ENCODE measurements around the gene COASY.

The COASY gene

DNA sequence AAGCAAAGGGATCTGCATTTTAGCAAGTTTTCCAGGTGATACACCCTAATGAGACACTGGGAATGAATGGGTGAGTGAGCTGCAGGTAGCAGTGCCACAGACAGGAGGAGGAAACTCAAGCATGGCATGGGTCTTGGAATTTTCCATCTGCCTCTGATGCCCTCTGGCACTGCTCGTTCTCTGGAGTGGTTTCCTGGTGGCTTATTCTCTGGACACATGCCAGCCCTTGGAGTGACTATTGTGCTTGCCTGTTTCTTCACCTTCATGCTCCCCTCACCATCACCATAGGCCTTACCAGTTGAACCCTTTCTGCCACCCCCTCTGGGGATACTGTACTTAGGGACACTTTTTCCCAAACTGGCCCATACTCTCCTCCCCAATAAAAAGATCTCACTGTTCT, 1.6 kb downstream of the COASY start:
- ChIA-PET CTCF (interaction anchor here (1.0 to 4.2 kb wide), 4 partner anchors 15 to 110 kb away, joined by 3 to 20 read pairs (median 4); no protein-coding TSS in a partner anchor), POLR2A (no interaction called here)
- DNase-seq (ENCODE audit: extremely low spot score) = no peak
- TF ChIP-seq CTCF (IDR thresholded peaks at IDR 0.05; ENCODE audit: control extremely low read depth, extremely low read depth, low read depth, missing control alignments) = no peak

GRCh38 chr17:42563950-42564349, 2.0 kb downstream of the COASY start:
- ChIA-PET POLR2A (no interaction called here), CTCF (interaction anchor here (1.0 to 4.2 kb wide), 5 partner anchors 15 to 260 kb away, joined by 3 to 20 read pairs (median 4); partner anchors contain the start of gene BECN1)
- TF ChIP-seq CTCF (IDR thresholded peaks at IDR 0.05; ENCODE audit: control extremely low read depth, extremely low read depth, low read depth, missing control alignments) = no peak
- no peak for DNase-seq (ENCODE audit: extremely low spot score)

DNA sequence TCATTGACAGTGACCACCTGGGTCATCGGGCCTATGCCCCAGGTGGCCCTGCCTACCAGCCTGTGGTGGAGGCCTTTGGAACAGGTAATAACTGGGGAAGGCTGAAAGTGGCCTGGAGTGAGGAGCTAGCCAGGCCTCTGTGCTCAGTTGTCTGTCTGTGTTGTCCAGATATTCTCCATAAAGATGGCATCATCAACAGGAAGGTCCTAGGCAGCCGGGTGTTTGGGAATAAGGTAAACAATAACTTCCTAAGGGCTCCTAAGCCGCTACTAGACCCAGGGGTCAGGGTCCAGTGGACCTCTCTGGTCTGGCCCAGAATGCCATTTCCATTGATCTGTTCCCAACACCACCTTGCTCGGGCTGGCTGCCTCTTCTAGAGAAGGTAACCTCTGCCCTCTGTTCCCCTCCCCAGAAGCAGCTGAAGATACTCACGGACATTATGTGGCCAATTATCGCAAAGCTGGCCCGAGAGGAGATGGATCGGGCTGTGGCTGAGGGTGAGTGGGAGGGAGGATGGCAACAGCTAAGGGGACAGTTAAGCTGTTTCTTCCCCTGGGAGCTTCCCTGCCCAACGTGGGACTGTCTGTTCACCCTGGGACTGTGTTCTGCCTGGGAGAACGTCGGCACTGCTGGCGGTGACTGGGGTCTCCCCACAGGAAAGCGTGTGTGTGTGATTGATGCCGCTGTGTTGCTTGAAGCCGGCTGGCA, 3.0 kb downstream of the COASY start:
- no peak for TF ChIP-seq CTCF (IDR thresholded peaks at IDR 0.05; ENCODE audit: control extremely low read depth, extremely low read depth, low read depth, missing control alignments)
- CTCF ChIA-PET = interaction anchor here (0.9 to 5.5 kb wide), 7 partner anchors 14 to 259 kb away, joined by 3 to 49 read pairs (median 4); partner anchors contain the start of genes BECN1 and PSMC3IP
- DNase-seq (ENCODE audit: extremely low spot score) = no peak
- POLR2A ChIA-PET = interaction anchor here (0.6 to 1.0 kb wide), 2 partner anchors 443 to 803 kb away, joined by 3 to 4 read pairs; no protein-coding TSS in a partner anchor

DNA sequence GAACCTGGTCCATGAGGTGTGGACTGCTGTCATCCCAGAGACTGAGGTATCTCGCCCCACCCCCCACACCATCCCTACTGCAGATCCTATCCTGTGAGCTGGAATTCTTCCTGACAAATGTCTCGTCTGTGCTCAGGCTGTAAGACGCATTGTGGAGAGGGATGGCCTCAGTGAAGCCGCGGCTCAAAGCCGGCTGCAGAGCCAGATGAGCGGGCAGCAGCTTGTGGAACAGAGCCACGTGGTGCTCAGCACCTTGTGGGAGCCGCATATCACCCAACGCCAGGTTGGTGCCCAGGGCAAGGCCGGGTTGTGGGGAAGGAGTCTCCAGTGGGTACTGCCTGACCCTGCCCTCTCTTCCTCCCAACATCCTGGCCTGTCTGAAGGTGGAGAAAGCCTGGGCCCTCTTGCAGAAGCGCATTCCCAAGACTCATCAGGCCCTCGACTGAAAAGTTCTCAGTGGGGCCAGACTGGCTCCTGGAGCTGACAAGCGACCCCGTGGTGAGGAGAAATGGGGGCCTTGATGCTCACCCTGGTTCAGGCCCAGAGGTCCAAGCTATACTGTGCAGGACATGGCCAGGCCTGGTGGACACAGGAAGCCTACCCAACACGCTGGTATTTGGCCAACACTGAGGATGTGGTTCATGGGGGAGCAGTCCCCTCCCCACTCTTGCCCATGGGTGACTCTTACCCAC, 3.7 kb downstream of the COASY start:
- no peak for TF ChIP-seq CTCF (IDR thresholded peaks at IDR 0.05; ENCODE audit: control extremely low read depth, extremely low read depth, low read depth, missing control alignments)
- ChIA-PET CTCF (interaction anchor here (0.9 to 5.5 kb wide), 4 partner anchors 13 to 198 kb away, joined by 4 to 49 read pairs (median 4); partner anchors contain the start of gene PSMC3IP), POLR2A (interaction anchor here (1.0 kb wide), 1 partner anchor 803 kb away, joined by 3 read pairs; no protein-coding TSS in a partner anchor)
- DNase-seq (ENCODE audit: extremely low spot score) = no peak

DNA sequence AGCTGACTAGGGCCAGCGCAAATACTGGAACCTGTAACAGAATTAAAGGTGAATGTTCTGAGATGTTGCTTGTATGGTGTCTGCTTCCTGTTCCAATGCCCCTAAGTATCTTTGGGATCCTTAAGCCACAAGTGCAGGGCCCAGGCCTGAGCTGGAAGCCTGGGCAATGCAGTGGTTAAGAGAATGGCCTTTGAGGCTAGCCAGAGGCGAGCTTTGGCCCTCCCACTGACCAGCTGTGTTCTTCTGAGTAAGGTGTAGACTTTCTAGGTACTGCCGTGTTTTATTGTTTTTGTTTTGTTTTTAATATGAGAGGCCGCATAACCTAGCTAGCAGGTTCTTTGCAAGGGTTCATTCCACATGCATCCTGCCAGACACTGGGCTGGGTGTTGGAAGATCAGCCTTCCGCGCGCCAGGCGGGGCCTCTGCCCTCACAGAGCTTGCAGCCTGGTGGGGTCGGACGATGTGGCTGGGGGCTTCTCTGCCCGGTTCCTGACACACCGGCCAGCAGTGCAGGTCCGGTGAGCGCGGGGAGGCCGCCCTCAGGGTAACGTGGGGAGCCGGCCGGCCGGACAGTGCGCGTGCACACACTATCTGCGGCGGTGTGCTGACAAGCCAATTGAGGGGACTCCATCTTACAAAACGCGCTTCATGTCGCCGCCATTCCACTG, 4.4 kb downstream of the COASY start:
- CTCF ChIA-PET = interaction anchor here (1.0 to 5.5 kb wide), 2 partner anchors 12 to 106 kb away, joined by 4 to 49 read pairs; partner anchors contain the start of gene PSMC3IP
- no peak for TF ChIP-seq CTCF (IDR thresholded peaks at IDR 0.05; ENCODE audit: control extremely low read depth, extremely low read depth, low read depth, missing control alignments)
- no peak for DNase-seq (ENCODE audit: extremely low spot score)
- POLR2A ChIA-PET = no interaction called here
